Endothelial cell of umbilical vein (primary cell): ENCODE measurements around the gene USP25. TPM values are rescaled to one million over a fixed set of nuclear protein-coding genes. Genes with fewer than 3 reads are reported as not detected.

Experiments
- BruUV-seq: library from RNA; stranded (reverse); fragments of 400-500 nt; replicated peaks from 2 replicates; lab custom pipeline; 2021; lab: Mats Ljungman, UMichigan
- CTCF ChIA-PET: fragments of 300-600, 350-600 bp; sonication (Branson Sonifier 250); formaldehyde crosslinking; loops from one replicate; lab custom pipeline; 2021; ENCODE audit warnings: antibody characterized with exemption, inconsistent platforms; lab: Charles Lee
- POLR2A ChIA-PET: fragments of 300-600, 350-600 bp; sonication (Branson Sonifier 250); formaldehyde crosslinking; loops from one replicate; lab custom pipeline; 2021; ENCODE audit warnings: antibody characterized with exemption, inconsistent platforms; lab: Charles Lee
- DNase-seq: peaks from one replicate; pipeline ENCODE4 v3.0.0-alpha.2; 2011; ENCODE audit warnings: low read depth, low spot score
- FAIRE-seq: peaks from 2 replicates; lab custom pipeline; 2011; peaks lifted over from hg19 to GRCh38; lab: Jason Lieb, UNC
- H2AFZ ChIP-seq: 2 replicates; pipeline ENCODE4 v1.6.0; 2012; ENCODE audit warnings: low read depth, low read length, control low read depth, inconsistent platforms
- H3K27ac ChIP-seq: 2 replicates; pipeline ENCODE4 v1.5.1; 2011; ENCODE audit warnings: low read depth, mild to moderate bottlenecking, control low read depth, low read length, moderate library complexity; ENCODE audit not compliant: insufficient read depth
- H3K27me3 ChIP-seq, 2 experiments: 2 replicates each; pipeline versions ENCODE4 v1.6.0 to v1.6.1; 2011; ENCODE audit warnings: low read length in 2 of 2, mixed read lengths in 1 of 2; ENCODE audit not compliant: control insufficient read depth in 2 of 2, insufficient read depth in 2 of 2
- H3K36me3 ChIP-seq, 2 experiments: 2 replicates in 1 of 2; 3 replicates in 1 of 2; pipeline ENCODE4 v1.5.1; 2011; ENCODE audit warnings: low read length in 2 of 2, mild to moderate bottlenecking in 1 of 2, moderate library complexity in 1 of 2; ENCODE audit not compliant: control insufficient read depth in 2 of 2, insufficient read depth in 2 of 2; ENCODE audit errors: extremely low read depth in 1 of 2
- H3K4me1 ChIP-seq: 3 replicates; pipeline ENCODE4 v1.5.1; 2011; ENCODE audit warnings: mild to moderate bottlenecking, low read length; ENCODE audit not compliant: control insufficient read depth, insufficient read depth; ENCODE audit errors: extremely low read depth
- H3K4me2 ChIP-seq: 2 replicates; pipeline ENCODE4 v1.6.1; 2011; ENCODE audit warnings: low read length, control low read depth, mixed read lengths; ENCODE audit not compliant: insufficient read depth
- H3K4me3 ChIP-seq, 3 experiments: fragments of 200-600 bp in 1 of 3; sonication (generic), shearing (Covaris generic) in 1 of 3; replicated peaks in 1 of 3; 2 replicates each; pipeline ENCODE4 v1.5.1; 2011 to 2016; ENCODE audit warnings: control low read depth in 3 of 3, low read length in 3 of 3, mild to moderate bottlenecking in 2 of 3, inconsistent platforms in 1 of 3, low read depth in 1 of 3, moderate library complexity in 1 of 3; ENCODE audit not compliant: insufficient read depth in 1 of 3
- H3K79me2 ChIP-seq: 2 replicates; pipeline ENCODE4 v1.6.0; 2012; ENCODE audit warnings: low read length, inconsistent platforms; ENCODE audit not compliant: control insufficient read depth, insufficient read depth
- H3K9ac ChIP-seq: replicated peaks from 2 replicates; pipeline ENCODE3; 2011; ENCODE audit warnings: low read length, control low read depth; ENCODE audit not compliant: insufficient read depth; ENCODE audit errors: extremely low read depth
- H3K9me1 ChIP-seq: replicated peaks from 3 replicates; pipeline ENCODE4 v1.6.0; 2011; ENCODE audit warnings: mild to moderate bottlenecking, low read length; ENCODE audit not compliant: control insufficient read depth, insufficient read depth; ENCODE audit errors: extremely low read depth
- H3K9me3 ChIP-seq: replicated peaks from 2 replicates; pipeline ENCODE4 v1.5.1; 2012; ENCODE audit warnings: low read length, inconsistent platforms; ENCODE audit not compliant: control insufficient read depth, insufficient read depth
- H4K20me1 ChIP-seq: replicated peaks from 2 replicates; pipeline ENCODE3; 2011; ENCODE audit warnings: mild to moderate bottlenecking, low read length; ENCODE audit not compliant: control insufficient read depth, insufficient read depth; ENCODE audit errors: extremely low read depth
- CTCF ChIP-seq, 2 donors: IDR thresholded peaks; 1 replicate in 1 of 2; 2 replicates in 1 of 2; pipeline ENCODE4 v1.5.1; 2011; ENCODE audit warnings: low read length in 2 of 2, mild to moderate bottlenecking in 2 of 2, moderate library complexity in 2 of 2, control low read depth in 1 of 2, inconsistent platforms in 1 of 2, low read depth in 1 of 2; ENCODE audit not compliant: insufficient read depth in 1 of 2; ENCODE audit errors: extremely low read depth in 1 of 2
- EZH2 ChIP-seq: IDR thresholded peaks from 2 replicates; pipeline ENCODE4 v1.6.1; 2012; ENCODE audit warnings: borderline replicate concordance, low read depth, mild to moderate bottlenecking, moderate library complexity, low read length, inconsistent platforms; ENCODE audit not compliant: severe bottlenecking
- FOS ChIP-seq: IDR thresholded peaks from 2 replicates; pipeline ENCODE4 v1.6.1; 2011; ENCODE audit warnings: mild to moderate bottlenecking, low read length, moderate library complexity, borderline replicate concordance; ENCODE audit not compliant: insufficient read depth
- GATA2 ChIP-seq: IDR thresholded peaks from 2 replicates; pipeline ENCODE4 v1.7.0; 2011; ENCODE audit warnings: low read depth, mild to moderate bottlenecking, moderate library complexity, mixed read lengths, low read length; ENCODE audit not compliant: insufficient read length, insufficient read depth
- JUN ChIP-seq: IDR thresholded peaks from 2 replicates; pipeline ENCODE4 v1.6.1; 2011; ENCODE audit warnings: borderline replicate concordance, low read depth; ENCODE audit not compliant: insufficient read length, insufficient read depth
- MAX ChIP-seq: IDR thresholded peaks from 2 replicates; pipeline ENCODE4 v1.6.1; 2011; ENCODE audit not compliant: insufficient read depth, insufficient read length
- MYC ChIP-seq: IDR thresholded peaks from one replicate; pipeline ENCODE4 v1.6.1; 2011; ENCODE audit warnings: mild to moderate bottlenecking, low read depth, low read length
- POLR2A ChIP-seq: IDR thresholded peaks from 2 replicates; pipeline ENCODE4 v1.6.1; 2012; ENCODE audit warnings: low read depth, mild to moderate bottlenecking, control low read depth, low read length
- POLR2AphosphoS5 ChIP-seq: IDR thresholded peaks from 2 replicates; pipeline ENCODE4 v1.6.1; 2012; ENCODE audit warnings: low read depth, mild to moderate bottlenecking, control low read depth, low read length, moderate library complexity; ENCODE audit not compliant: insufficient read depth
- dilution Hi-C: fragments of 300-500 bp; cut with MboI; formaldehyde crosslinking; loops from one replicate; pipeline ENCODE4 v1.15.0; 2019; ENCODE audit warnings: low sequenced_read_pairs; ENCODE audit not compliant: extremely low pct_ligation_motif_present
- intact Hi-C: fragments of 100-400 bp; cut with micrococcal nuclease; formaldehyde crosslinking; loops from one replicate; pipeline ENCODE4 v1.10.0; 2022
- polyA plus RNA-seq, 4 experiments: library from polyadenylated mRNA; depleted of rRNA in 3 of 4; stranded (reverse) in 3 of 4; unstranded in 1 of 4; fragments of >200 nt; gene quantifications; 2 replicates each; pipeline versions ENCODE4 v1.2.1 to v1.2.3, GENCODE V29; 2011 to 2012; ENCODE audit warnings: missing spikeins in 1 of 4
- total RNA-seq: library from RNA; stranded (reverse); gene quantifications from 2 replicates; pipeline ENCODE4 v1.2.3, GENCODE V29; 2021

The USP25 gene
- total and polyA plus RNA-seq, 2 donors (not counting 3 experiments of a cell fraction or from before 2014, with no cell fraction given): 14.4 to 67.5 TPM

GRCh38 chr21:15853126-15853525 lies 123.3 kb downstream of the USP25 start:
- Histone ChIP-seq H4K20me1 (no peaks in the 10 kb centered on the region), H3K27ac (no peak overlapping the region), H3K27me3 (no peaks in the 10 kb centered on the region), H3K9me1 (no peaks in the 10 kb centered on the region), H3K9me3 (no peaks in the 10 kb centered on the region), H3K79me2 (peaks cover 13% of the 10 kb centered on the region), H3K4me3 (no peak overlapping the region), H2AFZ (no peak overlapping the region), H3K4me2 (no peak overlapping the region), H3K4me1 (peaks cover 56% of the 10 kb centered on the region), H3K36me3 (peaks cover 0 to 4% of the 10 kb centered on the region in 2 experiments), H3K9ac (no peak overlapping the region)
- CTCF ChIA-PET: no interaction called here
- no peak for DNase-seq
- FAIRE-seq: no peak
- dilution Hi-C loops (no loop called here), intact Hi-C loops (loop anchor here (2.0 to 5.0 kb wide), 3 partner anchors 64 to 264 kb away; no protein-coding TSS in a partner anchor)
- TF ChIP-seq POLR2A (no peak), EZH2 (no peak), MAX (no peak), POLR2AphosphoS5 (no peak), MYC (no peak), FOS (no peak), CTCF (IDR thresholded peaks at IDR 0.05; ENCODE audit: extremely low read depth in 1 of 2, insufficient read depth in 1 of 2, low read depth in 1 of 2, low read length in 2 of 2) (no peak), JUN (no peak), GATA2 (no peak)
- no TSS peak for BruUV-seq
- POLR2A ChIA-PET: no interaction called here
